ENCODE data around the gene ZDHHC14.

Gene ZDHHC14

DNA sequence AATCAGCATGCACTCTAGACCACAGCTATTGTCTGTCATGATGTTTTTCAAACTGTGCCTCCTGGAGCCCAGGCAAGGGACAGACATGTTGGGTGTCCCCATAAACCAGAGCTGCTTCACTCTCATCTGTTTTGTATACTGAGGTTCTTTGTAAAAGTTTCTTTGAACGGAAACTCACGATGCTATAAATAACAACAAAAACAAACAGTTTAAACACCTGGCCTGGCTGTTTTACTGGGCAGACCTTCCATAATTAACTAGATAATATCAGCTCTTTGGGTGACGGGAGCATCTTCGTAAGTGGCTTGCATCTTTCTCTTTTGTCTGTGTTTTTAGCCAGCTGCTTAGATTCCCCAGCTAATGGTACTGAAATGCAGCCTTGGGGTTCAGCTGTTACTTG lies 190.3 kb downstream of the ZDHHC14 start:
- H3K79me2 ChIP-seq (ENCODE audit: insufficient read depth, low read length), result no peaks in the 10 kb centered on the region
- H3K4me3 ChIP-seq (ENCODE audit: insufficient read depth, low read length, poor library complexity, severe bottlenecking), result no peak overlapping the region
- no peak overlapping the region; the same call in 1 of the 2 replicates for H3K27ac ChIP-seq (ENCODE audit: low read depth, low read length)
- TF ChIP-seq EZH2phosphoT487 (conservative IDR thresholded peaks at IDR 0.05; ENCODE audit: low read length), result no peak
- TF ChIP-seq, protein P1, sequence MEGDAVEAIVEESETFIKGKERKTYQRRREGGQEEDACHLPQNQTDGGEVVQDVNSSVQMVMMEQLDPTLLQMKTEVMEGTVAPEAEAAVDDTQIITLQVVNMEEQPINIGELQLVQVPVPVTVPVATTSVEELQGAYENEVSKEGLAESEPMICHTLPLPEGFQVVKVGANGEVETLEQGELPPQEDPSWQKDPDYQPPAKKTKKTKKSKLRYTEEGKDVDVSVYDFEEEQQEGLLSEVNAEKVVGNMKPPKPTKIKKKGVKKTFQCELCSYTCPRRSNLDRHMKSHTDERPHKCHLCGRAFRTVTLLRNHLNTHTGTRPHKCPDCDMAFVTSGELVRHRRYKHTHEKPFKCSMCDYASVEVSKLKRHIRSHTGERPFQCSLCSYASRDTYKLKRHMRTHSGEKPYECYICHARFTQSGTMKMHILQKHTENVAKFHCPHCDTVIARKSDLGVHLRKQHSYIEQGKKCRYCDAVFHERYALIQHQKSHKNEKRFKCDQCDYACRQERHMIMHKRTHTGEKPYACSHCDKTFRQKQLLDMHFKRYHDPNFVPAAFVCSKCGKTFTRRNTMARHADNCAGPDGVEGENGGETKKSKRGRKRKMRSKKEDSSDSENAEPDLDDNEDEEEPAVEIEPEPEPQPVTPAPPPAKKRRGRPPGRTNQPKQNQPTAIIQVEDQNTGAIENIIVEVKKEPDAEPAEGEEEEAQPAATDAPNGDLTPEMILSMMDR (IDR thresholded peaks at IDR 0.05; ENCODE audit: insufficient read depth, low read length, poor library complexity, severe bottlenecking), result no peak
- no peaks in the 10 kb centered on the region for H3K36me3 ChIP-seq (ENCODE audit: low read length)
- no peak overlapping the region for H3K9ac ChIP-seq (ENCODE audit: low read length)
- peak overlapping the region; percentile 15 for H3K4me2 ChIP-seq (ENCODE audit: low read depth, low read length, poor library complexity, severe bottlenecking)
- no peaks in the 10 kb centered on the region for H3F3A ChIP-seq (ENCODE audit: insufficient read depth)
- H2AFZ ChIP-seq (ENCODE audit: low read depth, low read length, severe bottlenecking), result no peak overlapping the region
- no peaks in the 10 kb centered on the region for H3K9me3 ChIP-seq (ENCODE audit: insufficient read depth, low read length)
- no peaks in the 10 kb centered on the region for H4K20me1 ChIP-seq (ENCODE audit: low read depth, low read length)
- no peaks in the 10 kb centered on the region for H3K9me2 ChIP-seq (replicated peaks; ENCODE audit: insufficient read depth, low read length)
- H3K27me3 ChIP-seq (ENCODE audit: low read length), result no peaks in the 10 kb centered on the region

DNA sequence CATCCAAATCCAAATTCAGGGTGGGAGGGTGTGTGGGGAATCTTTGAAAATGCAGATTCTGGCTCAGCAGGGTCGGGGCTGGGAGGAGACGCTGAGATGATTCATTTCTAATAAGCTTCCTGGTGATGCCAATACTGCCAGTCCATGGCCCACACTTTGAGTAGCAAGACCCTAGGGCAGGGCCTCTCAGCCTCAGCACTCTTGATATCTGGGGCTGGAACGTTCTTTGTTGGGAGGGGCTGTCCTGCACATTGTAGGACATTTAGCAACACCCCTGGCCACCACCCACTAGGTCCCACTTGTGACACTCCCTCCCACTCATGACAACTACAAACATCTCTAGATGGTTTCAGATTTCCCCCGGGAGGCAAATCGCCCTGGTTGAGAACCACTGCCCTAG lies 191.0 kb downstream of the ZDHHC14 start:
- Histone ChIP-seq H3K36me3 (ENCODE audit: low read length) (no peaks in the 10 kb centered on the region), H3K9me3 (ENCODE audit: insufficient read depth, low read length) (no peaks in the 10 kb centered on the region), H2AFZ (ENCODE audit: low read depth, low read length, severe bottlenecking) (no peak overlapping the region), H3K9me2 (replicated peaks; ENCODE audit: insufficient read depth, low read length) (no peaks in the 10 kb centered on the region), H4K20me1 (ENCODE audit: low read depth, low read length) (no peaks in the 10 kb centered on the region), H3K27ac (ENCODE audit: low read depth, low read length) (no peak overlapping the region), H3K4me3 (ENCODE audit: insufficient read depth, low read length, poor library complexity, severe bottlenecking) (no peak overlapping the region), H3K4me2 (ENCODE audit: low read depth, low read length, poor library complexity, severe bottlenecking) (no peak overlapping the region), H3K27me3 (ENCODE audit: low read length) (no peaks in the 10 kb centered on the region), H3K9ac (ENCODE audit: low read length) (no peak overlapping the region), H3F3A (ENCODE audit: insufficient read depth) (no peaks in the 10 kb centered on the region), H3K79me2 (ENCODE audit: insufficient read depth, low read length) (no peaks in the 10 kb centered on the region)
- TF ChIP-seq, protein P1 (IDR thresholded peaks at IDR 0.05; ENCODE audit: insufficient read depth, low read length, poor library complexity, severe bottlenecking), result no peak
- no peak for TF ChIP-seq EZH2phosphoT487 (conservative IDR thresholded peaks at IDR 0.05; ENCODE audit: low read length)

DNA sequence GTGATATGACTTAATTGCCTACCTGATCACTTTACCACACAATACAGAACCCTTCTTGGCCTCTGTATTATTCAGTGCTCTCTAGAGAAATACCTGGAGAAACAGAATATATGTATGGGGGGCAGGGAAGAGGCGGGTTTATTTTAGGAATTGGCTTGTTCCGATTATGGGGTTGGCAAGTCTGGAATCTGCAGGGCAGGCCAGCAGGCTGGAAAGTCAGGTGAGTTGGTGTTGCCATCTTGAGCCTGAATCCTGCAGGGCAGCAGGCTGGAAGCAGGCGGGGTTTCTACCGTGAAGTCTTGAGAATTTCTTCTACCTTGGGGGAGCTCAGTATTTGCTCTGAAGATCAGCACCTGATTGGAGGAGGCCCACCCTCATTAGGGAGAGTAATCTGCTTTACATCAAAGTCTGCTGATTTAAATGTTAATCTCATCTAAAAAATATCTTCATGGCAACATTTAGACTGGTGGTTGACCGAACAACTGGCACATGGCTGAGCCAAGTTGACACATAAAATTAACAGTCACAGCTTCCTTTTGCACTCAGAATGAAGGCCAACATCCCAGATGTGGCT lies 193.9 kb downstream of the ZDHHC14 start:
- Histone ChIP-seq H2AFZ (ENCODE audit: low read depth, low read length, severe bottlenecking) (no peak overlapping the region), H3K4me2 (ENCODE audit: low read depth, low read length, poor library complexity, severe bottlenecking) (no peak overlapping the region), H3K79me2 (ENCODE audit: insufficient read depth, low read length) (no peaks in the 10 kb centered on the region), H3K9me2 (replicated peaks; ENCODE audit: insufficient read depth, low read length) (no peaks in the 10 kb centered on the region), H3K27me3 (ENCODE audit: low read length) (no peaks in the 10 kb centered on the region), H3K9me3 (ENCODE audit: insufficient read depth, low read length) (no peaks in the 10 kb centered on the region), H3F3A (ENCODE audit: insufficient read depth) (no peaks in the 10 kb centered on the region), H3K9ac (ENCODE audit: low read length) (no peak overlapping the region), H3K4me3 (ENCODE audit: insufficient read depth, low read length, poor library complexity, severe bottlenecking) (no peak overlapping the region), H3K27ac (ENCODE audit: low read depth, low read length) (no peak overlapping the region), H3K36me3 (ENCODE audit: low read length) (no peaks in the 10 kb centered on the region), H4K20me1 (ENCODE audit: low read depth, low read length) (no peaks in the 10 kb centered on the region)
- no peak for TF ChIP-seq EZH2phosphoT487 (conservative IDR thresholded peaks at IDR 0.05; ENCODE audit: low read length)
- TF ChIP-seq, protein P1 (IDR thresholded peaks at IDR 0.05; ENCODE audit: insufficient read depth, low read length, poor library complexity, severe bottlenecking), result no peak
